ENCODE results near the gene PIEZO2. TPM values are rescaled to one million over a fixed set of nuclear protein-coding genes. Genes with fewer than 3 reads are reported as not detected.

The PIEZO2 gene
- total RNA-seq, 4 donors from 2014 or later, result 2.4 to 5.2 (median 3.3) TPM

DNA sequence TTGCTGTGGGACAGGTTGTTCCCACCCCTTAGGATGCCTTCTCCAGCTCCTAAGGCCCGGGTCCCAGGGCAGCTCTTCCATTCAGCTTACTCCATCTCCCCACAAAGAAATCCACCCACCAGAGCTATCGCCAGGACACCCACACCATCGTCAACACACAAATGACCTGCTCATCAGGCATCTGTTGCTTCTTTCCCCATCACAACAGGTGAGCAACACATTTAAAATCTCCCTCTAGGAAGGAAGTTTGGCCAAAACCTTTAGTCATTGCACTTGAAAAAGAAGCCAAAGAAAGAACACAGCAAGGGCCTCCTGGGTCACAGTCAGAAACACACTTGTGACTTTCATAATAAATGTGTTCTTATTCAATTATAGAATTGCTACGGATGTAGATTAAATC lies 289.0 kb downstream of the PIEZO2 start:
- Histone ChIP-seq H3K4me1 (peaks cover 0 to 10% (median 3%) of the 10 kb centered on the region in 4 donors), H3K36me3 (no peaks in the 10 kb centered on the region), H3K9me3 (peaks cover 0 to 7% (median 0%) of the 10 kb centered on the region in 4 donors), H3K27ac (replicated peaks in 1 of 4) (no peak overlapping the region), H3K27me3 (no peaks in the 10 kb centered on the region), H3K4me3 (no peak overlapping the region)
- 79% methylated on average over 4 of the region's 4 CpGs for WGBS
- TF ChIP-seq POLR2AphosphoS5 (IDR thresholded peaks at IDR 0.05) (no peak), EP300 (IDR thresholded peaks at IDR 0.05) (no peak), POLR2A (IDR thresholded peaks at IDR 0.05; ENCODE audit: low read depth) (no peak)
- TF ChIP-seq, protein P1, sequence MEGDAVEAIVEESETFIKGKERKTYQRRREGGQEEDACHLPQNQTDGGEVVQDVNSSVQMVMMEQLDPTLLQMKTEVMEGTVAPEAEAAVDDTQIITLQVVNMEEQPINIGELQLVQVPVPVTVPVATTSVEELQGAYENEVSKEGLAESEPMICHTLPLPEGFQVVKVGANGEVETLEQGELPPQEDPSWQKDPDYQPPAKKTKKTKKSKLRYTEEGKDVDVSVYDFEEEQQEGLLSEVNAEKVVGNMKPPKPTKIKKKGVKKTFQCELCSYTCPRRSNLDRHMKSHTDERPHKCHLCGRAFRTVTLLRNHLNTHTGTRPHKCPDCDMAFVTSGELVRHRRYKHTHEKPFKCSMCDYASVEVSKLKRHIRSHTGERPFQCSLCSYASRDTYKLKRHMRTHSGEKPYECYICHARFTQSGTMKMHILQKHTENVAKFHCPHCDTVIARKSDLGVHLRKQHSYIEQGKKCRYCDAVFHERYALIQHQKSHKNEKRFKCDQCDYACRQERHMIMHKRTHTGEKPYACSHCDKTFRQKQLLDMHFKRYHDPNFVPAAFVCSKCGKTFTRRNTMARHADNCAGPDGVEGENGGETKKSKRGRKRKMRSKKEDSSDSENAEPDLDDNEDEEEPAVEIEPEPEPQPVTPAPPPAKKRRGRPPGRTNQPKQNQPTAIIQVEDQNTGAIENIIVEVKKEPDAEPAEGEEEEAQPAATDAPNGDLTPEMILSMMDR (IDR thresholded peaks at IDR 0.05), result no peak
- intact Hi-C loops (cut with DNase I), result no loop called here
- DNase-seq (ENCODE audit: extremely low spot score), result no peak

DNA sequence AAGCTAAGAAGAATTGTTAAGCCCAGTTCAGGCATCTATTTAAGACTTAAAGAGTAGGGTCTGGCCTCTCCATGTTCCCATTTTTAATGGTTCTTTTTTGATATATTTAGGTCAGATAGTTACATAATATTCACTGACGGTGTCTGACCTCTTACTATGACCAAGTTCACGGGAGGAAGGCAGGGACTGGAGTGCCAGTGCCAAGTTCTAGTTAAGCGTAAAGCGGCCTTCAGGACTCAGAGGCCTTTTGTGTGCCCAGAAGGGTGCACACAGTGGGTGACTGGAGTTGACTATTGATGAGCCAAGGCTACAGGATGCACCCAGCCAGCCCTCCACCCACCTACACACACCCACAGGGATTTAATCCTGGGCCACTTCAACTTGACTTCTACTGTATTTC lies 290.9 kb downstream of the PIEZO2 start:
- no peak overlapping the region for H3K4me3 ChIP-seq
- peaks cover 0 to 10% (median 3%) of the 10 kb centered on the region in 4 donors for H3K4me1 ChIP-seq
- H3K9me3 ChIP-seq, result no peaks in the 10 kb centered on the region
- WGBS, result 93% methylated on average over 4 of the region's 4 CpGs
- H3K27ac ChIP-seq (replicated peaks in 1 of 4), result no peak overlapping the region
- H3K36me3 ChIP-seq, result no peaks in the 10 kb centered on the region
- DNase-seq (ENCODE audit: extremely low spot score), result no peak
- no peaks in the 10 kb centered on the region for H3K27me3 ChIP-seq
- TF ChIP-seq EP300 (IDR thresholded peaks at IDR 0.05) (no peak), POLR2AphosphoS5 (IDR thresholded peaks at IDR 0.05) (no peak), POLR2A (IDR thresholded peaks at IDR 0.05; ENCODE audit: low read depth) (no peak)
- TF ChIP-seq, protein P1 (IDR thresholded peaks at IDR 0.05), result no peak
- intact Hi-C loops (cut with DNase I), result no loop called here

DNA sequence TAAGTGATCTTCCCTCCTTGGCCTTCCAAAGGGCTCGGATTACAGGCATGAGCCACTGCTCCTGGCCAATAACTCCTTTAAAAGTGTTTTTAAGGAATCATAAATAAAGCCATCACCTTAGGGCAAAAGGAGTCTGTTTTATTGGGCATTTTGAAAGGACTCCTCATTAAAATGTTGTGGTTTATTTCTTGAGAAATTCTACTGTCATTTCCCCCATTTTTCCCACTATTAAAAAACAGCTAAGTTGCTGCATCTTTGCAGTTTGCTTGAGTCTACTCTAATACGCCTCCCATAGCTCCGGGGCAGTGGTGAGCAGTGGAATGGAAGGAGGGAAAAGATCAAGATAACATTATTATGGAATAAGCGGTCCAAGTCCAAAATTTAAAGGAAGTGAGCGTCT lies 293.2 kb downstream of the PIEZO2 start:
- peaks cover 0 to 4% (median 0%) of the 10 kb centered on the region in 4 donors for H3K27me3 ChIP-seq
- no peak overlapping the region for H3K4me3 ChIP-seq
- DNase-seq (ENCODE audit: extremely low spot score), result no peak
- H3K9me3 ChIP-seq, result no peaks in the 10 kb centered on the region
- 77% methylated on average over 5 of the region's 5 CpGs for WGBS
- TF ChIP-seq POLR2A (IDR thresholded peaks at IDR 0.05; ENCODE audit: low read depth), result no peak
- TF ChIP-seq, protein P1 (IDR thresholded peaks at IDR 0.05), result no peak
- no peak for TF ChIP-seq EP300 (IDR thresholded peaks at IDR 0.05)
- no peak for TF ChIP-seq POLR2AphosphoS5 (IDR thresholded peaks at IDR 0.05)
- no peak overlapping the region for H3K27ac ChIP-seq (replicated peaks in 1 of 4)
- H3K36me3 ChIP-seq, result no peaks in the 10 kb centered on the region
- intact Hi-C loops (cut with DNase I), result no loop called here
- peaks cover 0 to 6% (median 2%) of the 10 kb centered on the region in 4 donors for H3K4me1 ChIP-seq

DNA sequence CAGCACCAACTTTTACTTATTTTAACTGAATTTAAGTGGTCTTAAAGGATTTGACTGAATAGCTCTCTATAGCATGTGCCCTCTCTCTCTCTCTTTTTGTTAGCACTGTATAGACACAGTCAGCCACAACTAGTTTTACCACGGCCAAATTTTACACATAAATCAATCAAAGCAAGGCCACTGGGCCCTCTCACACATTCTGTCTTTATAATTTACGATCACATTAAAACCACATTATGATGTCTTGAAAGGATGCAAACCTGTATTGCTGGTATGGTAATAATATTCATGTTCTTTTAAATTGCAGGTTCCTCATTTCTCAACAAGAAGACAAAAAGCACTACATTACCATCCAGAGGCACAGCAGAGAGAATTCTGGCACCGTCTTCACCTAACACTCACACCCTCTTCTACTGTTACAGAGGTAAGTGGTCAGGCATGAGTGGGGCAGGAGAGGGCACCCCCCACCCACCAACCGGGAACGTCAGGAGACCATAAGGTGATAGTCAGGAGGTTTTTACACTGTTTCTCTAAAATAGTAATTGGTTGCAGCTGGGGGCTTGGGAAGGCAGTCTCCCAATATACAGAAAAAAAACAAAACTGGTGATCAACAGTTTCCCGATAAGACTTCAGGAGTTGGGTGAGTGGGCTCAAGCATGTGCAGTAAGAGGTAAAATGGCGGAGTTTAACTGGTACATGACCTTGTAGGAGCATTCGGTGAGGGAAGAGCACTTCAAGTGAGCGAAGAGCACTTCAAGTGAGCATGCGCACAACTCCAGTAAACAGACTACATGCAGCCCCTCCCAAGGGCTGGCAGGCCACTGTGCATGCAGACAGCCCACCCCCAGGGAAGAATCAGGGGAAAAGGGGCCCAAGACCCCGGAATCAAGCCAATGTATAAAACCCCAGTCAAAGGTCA lies 296.7 kb downstream of the PIEZO2 start:
- Histone ChIP-seq H3K27ac (replicated peaks in 1 of 4) (no peak overlapping the region), H3K27me3 (peaks cover 0 to 9% (median 0%) of the 10 kb centered on the region in 4 donors), H3K4me1 (peaks cover 0 to 6% (median 0%) of the 10 kb centered on the region in 4 donors), H3K36me3 (no peaks in the 10 kb centered on the region), H3K4me3 (no peak overlapping the region), H3K9me3 (no peaks in the 10 kb centered on the region)
- TF ChIP-seq EP300 (IDR thresholded peaks at IDR 0.05) (no peak), POLR2AphosphoS5 (IDR thresholded peaks at IDR 0.05) (no peak), POLR2A (IDR thresholded peaks at IDR 0.05; ENCODE audit: low read depth) (no peak)
- TF ChIP-seq, protein P1 (IDR thresholded peaks at IDR 0.05), result no peak
- no peak for DNase-seq (ENCODE audit: extremely low spot score)
- intact Hi-C loops (cut with DNase I), result loop anchor here (5.0 kb wide), 2 partner anchors 300 to 700 kb away; no protein-coding TSS in a partner anchor
- WGBS, result 81% methylated on average over 11 of the region's 11 CpGs
